Measurements from ENCODE around the gene SREBF1.

Gene SREBF1

DNA sequence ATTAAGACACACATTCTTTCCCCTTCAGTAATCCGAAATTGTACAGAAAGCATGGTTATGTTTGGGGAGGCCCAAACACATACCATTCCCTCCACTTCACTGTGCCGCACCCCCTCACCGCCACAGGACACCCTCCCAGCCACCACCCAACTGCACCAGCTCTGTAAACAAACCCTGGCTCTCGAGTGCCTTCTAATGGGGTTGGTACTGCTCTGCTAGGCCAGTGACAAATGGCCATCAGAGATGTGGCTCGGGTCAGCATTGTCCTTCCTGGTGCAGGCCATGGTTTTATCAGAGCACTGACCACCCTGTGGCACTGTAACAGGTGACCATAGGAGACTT, 24.0 kb upstream of the SREBF1 start:
- DNase-seq = no peak
- in situ Hi-C loops (cut with MboI; ENCODE audit: low pct_unique_long_range_greater_than_20kb, low sequenced_read_pairs) = no loop called here

DNA sequence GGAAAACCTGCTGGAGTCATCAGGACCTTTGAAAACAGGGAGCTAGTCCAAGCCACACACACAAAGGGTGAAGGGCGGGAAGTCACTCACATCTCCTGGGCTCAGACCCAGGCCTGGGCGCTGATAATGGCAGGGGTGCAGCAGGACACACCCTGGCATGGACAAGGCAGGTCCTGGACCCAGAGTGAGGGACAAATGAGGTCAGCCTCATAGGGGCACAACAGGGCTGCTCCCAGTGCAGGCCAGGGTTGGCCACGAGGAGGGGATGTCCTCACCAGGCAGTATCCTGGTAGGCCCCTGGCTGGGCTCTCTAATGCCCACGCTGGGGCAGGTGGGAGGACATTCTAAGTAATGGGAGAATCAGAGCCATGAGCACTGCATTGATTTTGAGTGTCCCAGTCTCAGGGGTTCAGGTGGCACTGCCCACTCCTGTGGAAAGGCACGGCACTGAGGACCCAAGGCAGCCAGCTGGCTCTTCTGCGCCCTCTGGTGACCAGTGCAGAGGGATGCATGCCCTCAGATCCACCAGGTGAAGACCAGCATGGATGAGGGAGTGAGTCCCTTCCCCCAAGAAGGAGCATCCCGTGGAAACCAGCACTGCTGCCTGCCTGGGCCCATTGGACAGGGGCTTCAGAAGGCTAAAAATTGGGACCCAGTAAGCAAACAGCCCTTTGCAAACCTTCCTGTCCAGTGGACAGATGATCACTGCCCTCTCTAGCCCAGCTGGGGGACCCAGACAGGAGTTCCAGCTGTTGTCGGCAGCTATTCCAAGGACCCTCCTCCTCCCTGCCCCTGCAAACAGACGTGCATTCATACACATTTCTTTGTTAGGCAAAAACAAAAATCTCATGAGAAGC, 23.4 kb upstream of the SREBF1 start:
- in situ Hi-C loops (cut with MboI; ENCODE audit: low pct_unique_long_range_greater_than_20kb, low sequenced_read_pairs) = no loop called here
- peak; percentile 67 for DNase-seq

DNA sequence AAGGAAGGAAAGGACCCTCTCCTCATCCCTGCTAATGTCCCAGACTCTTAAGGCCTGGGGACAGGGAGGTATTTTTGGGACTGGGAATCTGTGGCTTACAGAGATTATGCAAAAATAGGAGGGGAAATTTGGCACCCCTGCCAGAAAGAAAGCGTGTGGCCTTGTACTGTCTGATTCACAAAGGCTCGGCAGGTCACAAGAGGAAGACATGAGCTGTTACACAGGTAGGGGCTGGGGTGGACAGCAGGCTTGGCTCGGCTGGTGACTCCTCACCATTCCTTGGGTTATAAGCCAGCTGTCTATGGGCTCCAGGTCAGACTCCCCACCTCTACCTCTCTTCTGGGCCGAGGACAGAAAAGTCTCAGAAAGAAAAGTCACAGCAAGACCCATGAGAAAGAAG, 20.7 kb upstream of the SREBF1 start:
- in situ Hi-C loops (cut with MboI; ENCODE audit: low pct_unique_long_range_greater_than_20kb, low sequenced_read_pairs) = no loop called here
- DNase-seq = no peak

DNA sequence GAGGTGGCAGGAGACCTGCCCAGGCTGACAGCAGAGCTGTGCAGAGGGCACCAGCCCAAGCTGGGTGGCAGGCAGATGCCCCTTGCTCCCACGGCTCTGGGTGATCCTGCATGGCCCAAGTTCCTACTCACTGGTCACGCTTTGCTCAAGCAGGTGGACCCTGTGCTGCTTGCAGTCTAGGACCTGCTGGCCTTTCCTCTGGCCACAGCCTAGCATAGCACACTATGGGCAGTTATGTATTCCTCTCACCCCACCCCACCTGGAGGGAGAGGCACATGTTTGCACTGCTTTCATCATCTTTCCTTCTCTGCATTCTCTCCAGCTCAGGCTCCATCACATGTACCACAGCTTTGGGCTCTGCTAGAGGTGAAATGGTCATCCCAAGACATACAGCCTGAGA, 19.6 kb upstream of the SREBF1 start:
- in situ Hi-C loops (cut with MboI; ENCODE audit: low pct_unique_long_range_greater_than_20kb, low sequenced_read_pairs) = no loop called here
- no peak for DNase-seq

DNA sequence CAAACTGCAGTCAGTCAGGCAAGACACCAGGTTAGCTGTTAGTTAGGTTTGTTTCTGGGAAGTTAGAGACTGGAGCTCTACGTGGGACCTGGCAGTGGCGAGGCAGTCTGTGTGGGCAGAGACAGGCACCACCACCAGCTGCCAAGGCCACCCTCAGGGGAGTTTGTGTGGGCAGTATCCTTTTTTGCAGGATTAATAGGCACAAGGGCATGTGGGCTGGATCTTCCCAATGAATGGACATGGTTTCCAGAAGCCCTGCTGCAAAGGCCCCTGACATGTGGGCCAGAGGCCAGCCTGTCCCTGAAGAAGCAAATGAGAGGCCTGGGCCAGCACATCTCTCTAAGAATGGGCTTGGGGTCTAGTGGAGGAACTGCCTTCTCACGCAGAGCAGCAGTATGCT, 19.2 kb upstream of the SREBF1 start:
- no peak for DNase-seq
- in situ Hi-C loops (cut with MboI; ENCODE audit: low pct_unique_long_range_greater_than_20kb, low sequenced_read_pairs) = no loop called here

DNA sequence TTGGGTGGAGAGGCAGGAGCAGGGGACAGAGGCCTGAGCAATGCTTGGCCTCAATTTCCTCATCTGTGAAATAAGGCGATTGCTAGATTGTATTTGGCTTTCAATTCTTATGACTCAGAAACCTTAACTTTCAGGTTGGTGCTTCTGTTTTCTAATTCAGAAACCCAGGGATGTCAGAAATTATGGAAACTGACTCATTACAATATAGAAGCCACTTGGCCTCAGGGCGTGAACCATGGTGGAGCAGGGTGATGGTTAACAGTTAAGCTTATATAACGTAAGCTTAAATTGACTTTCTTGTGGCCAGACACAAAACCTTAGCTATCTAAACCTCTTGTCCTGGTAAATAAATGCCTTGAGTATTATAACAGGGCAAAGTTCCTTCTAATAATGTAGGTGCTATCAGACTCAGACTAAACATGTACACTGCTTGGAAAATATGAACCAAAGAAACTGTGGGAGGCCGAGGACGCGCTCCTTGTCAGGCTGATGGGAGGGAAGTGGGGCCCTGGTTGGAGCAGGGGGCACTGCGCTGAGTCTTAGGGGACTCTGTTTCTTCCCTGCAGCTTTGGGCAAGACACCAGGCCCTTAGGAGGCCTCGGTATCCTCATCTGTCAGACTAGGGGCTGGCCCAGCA, 17.1 kb upstream of the SREBF1 start:
- in situ Hi-C loops (cut with MboI; ENCODE audit: low pct_unique_long_range_greater_than_20kb, low sequenced_read_pairs) = no loop called here
- DNase-seq = no peak

DNA sequence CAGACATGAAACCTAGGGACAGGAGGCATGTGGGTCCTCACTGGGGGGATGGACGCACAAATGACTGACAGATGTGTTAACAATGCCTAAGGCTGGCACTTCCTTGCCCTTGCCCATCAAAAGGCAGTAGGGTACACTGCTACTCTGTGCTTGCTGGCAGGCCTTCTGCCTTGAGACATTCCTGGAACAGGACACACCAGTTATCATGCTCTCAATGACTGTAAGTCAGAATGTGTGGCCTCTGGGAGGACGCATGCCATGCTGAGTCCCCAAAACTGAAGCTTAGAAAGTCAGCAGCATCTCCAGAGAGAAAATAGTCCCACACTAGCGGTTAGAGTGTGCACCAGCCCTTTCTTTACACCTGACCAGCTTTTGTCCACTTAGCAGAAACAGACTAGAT, 16.1 kb upstream of the SREBF1 start:
- DNase-seq = no peak
- in situ Hi-C loops (cut with MboI; ENCODE audit: low pct_unique_long_range_greater_than_20kb, low sequenced_read_pairs) = no loop called here

DNA sequence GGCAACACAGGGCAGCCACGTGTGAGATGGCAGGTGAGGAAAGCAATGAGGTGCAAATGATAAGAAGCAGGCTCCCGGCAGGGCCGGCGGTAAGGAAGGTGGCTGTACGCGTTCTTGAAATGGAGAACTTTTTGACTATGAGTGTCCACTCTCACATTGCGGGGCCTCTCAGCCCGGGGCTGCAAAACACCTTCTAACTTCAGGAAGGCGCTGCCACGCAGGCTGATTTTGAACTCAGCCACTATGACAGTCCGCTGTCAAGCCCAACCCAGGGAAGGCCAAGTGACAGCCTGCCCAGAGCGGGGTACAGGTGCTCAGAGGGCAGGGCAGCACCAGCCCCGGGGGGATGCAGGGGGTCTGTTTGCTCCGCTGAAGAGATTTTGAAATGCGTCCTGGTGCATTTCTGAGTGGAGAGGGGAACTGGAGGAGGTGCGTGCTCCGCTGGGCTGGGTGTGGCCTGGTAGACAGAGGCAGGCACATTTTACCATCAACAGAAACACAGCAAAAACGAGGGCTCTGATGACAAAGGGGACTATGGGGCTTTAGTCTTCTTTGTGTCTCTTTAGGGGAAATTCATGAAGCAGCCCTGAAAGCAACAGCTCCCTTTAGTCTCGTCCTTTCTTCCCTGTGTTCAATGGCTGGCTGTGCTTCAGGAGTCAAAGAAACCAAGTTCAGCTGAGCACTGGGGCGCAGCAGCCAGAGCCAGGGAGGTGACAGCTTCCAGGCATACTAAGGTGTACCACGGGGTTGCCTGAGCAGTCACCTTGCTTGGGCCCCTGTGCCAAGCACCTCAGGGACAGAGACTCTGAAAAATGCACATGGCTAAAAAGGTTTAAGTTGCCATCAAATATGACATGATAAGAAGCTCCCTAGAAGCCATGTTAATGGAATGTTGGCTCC, 14.6 kb upstream of the SREBF1 start:
- in situ Hi-C loops (cut with MboI; ENCODE audit: low pct_unique_long_range_greater_than_20kb, low sequenced_read_pairs) = no loop called here

DNA sequence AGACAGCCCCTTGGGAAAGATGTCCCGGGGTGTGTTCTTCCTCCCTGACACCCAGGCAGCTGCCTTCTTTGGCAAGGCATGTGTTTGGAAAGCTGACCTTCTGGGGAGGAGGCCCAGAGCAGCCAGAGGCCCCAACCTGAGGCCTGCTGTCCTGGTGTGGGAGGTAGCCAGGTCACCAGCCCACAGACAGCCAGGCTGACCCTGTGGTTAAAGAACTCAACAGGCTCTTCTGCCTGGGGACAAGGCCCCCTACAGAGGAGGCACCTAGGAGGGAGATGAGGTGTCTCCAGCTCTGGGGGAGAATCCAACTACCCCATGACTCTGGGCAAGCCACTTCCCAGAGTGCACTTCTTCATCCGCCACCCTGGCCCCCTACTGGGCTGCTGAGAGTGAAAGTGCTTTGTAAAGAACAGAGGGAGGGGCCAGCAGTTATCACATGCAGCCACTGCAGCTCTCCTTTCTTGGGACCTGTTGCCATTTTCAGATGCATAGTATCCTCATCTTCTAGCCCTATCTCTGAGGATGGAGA, 13.1 kb upstream of the SREBF1 start:
- DNase-seq = peak; percentile 80
- in situ Hi-C loops (cut with MboI; ENCODE audit: low pct_unique_long_range_greater_than_20kb, low sequenced_read_pairs) = no loop called here

More for the DNA sequence above, 14.6 kb upstream of the SREBF1 start:
- DNase-seq = no peak

DNA sequence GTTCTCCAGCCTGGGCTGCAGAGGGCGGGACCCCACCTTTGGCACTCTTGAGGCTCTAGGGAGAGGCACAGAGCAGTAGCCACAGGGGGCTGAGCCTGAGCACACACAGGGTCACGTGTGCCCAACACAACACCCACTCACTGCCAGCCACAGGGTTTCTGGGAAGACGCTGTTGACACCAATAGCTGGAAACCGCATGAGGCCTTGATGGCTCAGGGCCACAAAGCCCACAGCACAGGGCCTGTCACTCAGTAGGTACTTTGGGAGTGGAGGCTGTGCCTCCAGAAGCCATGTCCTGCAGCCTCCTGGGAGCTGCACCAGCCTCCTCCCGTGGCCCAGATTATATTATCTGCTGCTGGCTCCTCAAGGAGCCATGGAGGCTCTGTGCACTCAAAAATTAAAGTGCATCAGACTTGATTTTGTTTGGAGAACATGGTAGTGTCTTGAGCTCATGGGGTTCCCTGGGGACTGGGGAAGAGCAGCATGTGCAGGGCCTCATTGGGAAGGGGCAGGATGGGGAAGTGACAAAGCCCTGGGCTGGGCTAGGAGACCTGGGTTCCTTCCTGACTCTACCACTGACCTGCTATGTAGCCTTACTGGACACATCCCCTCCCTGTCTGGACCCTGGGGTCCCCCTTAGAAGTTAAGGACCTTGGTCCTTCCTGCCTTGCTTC, 12.5 kb upstream of the SREBF1 start:
- DNase-seq = peak; percentile 90
- in situ Hi-C loops (cut with MboI; ENCODE audit: low pct_unique_long_range_greater_than_20kb, low sequenced_read_pairs) = no loop called here

DNA sequence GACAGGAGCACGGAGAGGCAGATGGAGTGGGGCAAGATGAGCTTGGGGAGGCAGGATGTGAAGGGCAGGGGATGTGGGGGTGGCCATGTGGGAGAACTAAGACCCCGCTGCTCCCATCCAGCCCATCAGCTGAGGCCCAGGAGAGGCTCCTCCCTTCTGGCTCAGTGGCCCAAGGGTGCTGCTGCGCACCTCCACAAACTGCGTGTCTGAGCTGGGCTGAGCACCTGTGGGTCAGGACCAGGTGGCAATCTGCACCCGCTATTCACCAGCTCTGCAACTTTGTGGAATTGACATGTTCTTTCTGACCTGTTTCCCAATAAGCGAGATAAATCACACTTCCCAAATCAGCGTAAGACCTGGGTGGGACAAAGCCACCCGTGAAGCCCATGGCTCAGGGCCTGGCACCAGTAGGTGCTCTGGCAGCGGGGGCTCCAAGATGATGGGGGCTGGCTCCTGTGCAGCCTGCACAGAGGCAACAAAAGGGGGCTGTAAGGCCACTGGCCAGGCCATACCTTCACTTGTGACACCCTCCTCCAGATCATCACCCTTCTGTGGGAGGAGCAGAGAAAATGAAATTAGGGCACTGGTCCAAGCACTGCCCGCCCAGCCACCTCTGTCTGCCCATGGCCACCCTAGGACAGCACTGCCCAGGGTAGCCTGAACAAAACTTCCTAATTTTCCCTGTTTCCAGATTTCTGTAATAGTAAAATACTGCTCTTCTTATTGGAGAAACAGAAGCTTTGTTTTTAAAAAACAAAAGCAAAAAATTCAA, 11.7 kb upstream of the SREBF1 start:
- DNase-seq = no peak
- in situ Hi-C loops (cut with MboI; ENCODE audit: low pct_unique_long_range_greater_than_20kb, low sequenced_read_pairs) = no loop called here

DNA sequence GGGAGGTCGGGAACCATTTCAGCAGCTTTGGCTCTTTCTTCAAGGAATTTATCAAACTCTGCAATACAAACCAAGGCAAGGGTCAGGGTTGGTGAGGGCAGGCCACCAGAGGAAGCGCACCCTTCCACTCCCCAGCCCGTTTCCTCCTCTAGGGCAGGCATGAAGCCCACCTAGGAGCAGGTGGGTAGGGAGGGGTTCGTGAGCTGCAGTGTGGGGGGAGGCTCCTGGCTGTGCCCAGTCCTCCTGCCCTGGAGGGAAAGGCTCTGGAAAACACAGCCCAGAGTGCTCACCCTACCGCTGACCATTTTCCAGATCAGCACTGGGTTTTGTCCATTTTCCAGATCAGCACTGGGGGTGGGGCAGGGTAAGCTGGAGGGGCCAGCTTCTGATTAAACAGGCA, 10.9 kb upstream of the SREBF1 start:
- no peak for DNase-seq

DNA sequence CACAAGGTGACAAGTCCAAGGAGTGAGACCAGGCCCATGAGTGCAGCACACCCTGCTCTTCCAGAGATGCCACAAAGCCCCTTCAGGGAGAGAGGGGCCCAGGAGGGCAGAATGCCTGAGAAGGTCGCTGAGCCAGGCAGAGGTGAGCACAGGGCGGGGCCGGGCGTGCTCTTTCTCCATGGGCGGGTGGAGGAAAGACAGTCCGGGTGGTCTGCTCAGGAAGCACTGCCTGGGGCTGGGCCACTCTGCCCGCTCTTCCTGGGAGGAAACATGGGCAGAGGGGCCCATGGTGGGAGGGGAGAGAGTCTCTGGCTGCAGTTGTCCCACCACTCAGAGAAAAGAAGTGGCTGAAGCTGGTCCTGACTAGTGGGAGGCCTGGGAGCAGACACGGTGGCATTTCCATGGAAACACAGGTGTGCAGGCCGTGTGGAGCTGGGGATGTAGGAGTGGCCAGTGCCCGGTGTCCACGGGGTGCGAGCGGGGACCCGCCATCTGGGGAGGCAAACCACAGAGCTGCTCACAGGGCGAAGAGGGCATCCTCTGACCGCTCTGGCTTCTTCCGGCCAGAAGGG, 10.4 kb upstream of the SREBF1 start:
- in situ Hi-C loops (cut with MboI; ENCODE audit: low pct_unique_long_range_greater_than_20kb, low sequenced_read_pairs) = no loop called here
- DNase-seq = no peak

More for the DNA sequence above, 10.9 kb upstream of the SREBF1 start:
- in situ Hi-C loops (cut with MboI; ENCODE audit: low pct_unique_long_range_greater_than_20kb, low sequenced_read_pairs) = no loop called here

DNA sequence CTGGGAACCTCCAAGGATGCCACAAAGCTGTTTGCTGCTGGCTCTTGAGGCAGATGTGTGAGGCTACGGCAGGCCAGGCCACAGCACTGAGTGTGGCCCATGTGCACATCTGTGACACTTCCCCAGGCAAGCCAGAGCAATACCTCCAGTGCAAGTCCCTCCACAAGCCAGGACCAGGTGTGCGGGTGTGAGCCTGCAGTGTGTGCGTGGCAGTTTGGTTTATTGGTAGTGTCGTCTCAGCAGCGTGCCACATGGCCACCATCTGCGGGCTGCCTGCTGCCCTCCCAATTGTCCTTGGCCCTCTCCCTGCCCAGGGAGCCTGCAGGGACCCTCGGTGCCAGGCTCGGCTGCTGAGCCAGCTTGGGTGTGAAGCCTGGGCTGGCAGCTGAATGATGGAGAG, 9.9 kb upstream of the SREBF1 start:
- in situ Hi-C loops (cut with MboI; ENCODE audit: low pct_unique_long_range_greater_than_20kb, low sequenced_read_pairs) = no loop called here
- no peak for DNase-seq

DNA sequence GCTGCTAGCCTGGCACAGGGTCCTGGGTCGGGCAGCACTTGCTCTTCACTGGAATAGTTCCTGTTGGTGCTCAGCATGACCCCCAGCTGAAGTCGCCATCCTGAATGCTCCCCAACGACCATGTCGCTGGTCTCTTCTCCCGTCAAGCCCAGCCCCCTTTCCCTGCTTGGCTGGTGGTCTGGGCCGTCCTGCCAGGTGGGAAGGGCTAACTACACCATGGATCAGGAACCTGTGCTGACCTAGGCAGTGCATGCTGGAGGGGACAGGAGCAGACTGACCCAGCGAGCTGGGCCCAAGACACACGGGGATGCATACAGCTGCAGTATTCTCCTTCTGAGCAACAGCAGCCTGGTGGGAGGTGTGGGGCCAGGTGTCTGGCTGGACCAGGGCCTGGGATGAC, 9.2 kb upstream of the SREBF1 start:
- DNase-seq = no peak
- in situ Hi-C loops (cut with MboI; ENCODE audit: low pct_unique_long_range_greater_than_20kb, low sequenced_read_pairs) = no loop called here

DNA sequence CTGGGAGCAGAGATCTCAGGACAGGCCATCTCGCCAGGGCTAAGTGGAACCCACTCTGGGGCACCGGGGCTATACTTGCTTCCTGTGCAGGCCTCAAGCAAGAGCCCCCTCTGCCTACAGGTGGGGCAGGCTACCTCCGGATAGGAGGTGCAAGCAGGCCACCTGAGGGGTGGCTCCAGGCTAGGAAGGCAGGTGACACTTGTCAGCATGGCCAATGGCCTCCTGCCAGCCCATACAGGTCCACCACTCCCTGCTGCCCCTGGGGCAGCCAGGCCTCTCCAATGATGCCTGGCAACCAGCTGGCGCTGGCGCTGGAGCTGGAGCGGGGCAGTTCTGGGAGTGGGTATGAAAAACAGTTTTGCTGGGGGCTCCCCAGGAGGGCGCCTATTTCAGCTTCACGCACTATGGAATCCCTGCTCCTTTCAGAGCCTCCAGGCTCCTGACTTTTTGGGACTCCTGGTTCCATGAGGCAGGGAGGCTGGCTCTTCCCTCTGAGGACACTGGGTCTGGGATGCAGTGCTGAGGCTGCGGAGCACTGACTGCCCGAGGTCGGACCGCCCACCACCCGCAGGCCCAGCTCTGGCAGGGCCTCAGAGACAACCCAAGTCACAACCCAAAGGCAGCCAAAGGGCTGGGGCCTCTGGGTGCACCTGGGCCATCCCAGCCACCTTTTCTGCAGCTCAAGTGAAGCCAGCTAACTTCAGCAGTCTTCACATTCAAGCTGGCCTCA, 8.4 kb upstream of the SREBF1 start:
- in situ Hi-C loops (cut with MboI; ENCODE audit: low pct_unique_long_range_greater_than_20kb, low sequenced_read_pairs) = no loop called here
- no peak for DNase-seq

DNA sequence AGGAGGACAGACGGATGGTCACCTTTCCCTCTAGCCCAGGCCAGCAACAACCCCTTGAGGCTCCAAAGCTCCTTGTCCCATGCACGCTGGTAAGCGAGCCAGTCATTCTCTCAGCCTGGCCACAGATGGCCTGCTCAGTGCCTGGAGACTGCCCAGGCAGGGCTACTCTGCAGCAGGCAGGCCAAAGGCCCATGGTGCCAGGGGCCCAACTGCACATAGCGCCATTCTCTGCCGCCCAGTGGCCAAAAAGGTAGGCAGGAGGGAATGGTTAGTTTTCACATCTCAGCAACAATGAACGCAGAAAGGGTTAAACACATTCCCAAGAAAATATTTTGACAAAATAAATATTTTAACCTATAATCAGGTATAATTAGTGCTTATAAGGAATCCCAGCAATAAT, 7.7 kb upstream of the SREBF1 start:
- DNase-seq = no peak
- in situ Hi-C loops (cut with MboI; ENCODE audit: low pct_unique_long_range_greater_than_20kb, low sequenced_read_pairs) = no loop called here

DNA sequence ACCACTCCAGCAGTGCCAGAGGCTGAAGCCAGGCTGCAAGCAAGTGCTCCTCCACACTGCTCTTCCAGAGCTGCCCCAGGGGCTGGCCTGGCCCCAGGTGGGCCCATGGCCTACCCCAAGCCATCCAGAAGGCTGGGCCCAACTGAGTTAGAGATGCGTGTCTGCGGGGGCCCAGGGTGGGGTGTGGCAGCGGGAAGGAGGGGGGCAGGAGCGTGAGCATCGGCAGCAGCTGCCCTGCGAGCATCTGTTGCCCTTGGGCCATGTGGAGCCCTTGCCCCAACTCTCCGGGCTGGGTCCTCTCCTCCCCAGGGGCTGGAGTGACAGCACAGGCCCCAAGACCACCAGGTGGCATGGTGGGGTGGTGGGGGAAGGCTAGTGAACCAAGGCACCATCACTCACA, 7.3 kb upstream of the SREBF1 start:
- DNase-seq = no peak
- in situ Hi-C loops (cut with MboI; ENCODE audit: low pct_unique_long_range_greater_than_20kb, low sequenced_read_pairs) = no loop called here
